Stimulated activated CD8-positive, alpha-beta memory T cell treated with anti-CD3 and anti-CD28 coated beads, Interleukin-15, amount 100 ng/mL, for 1 hour (primary cell): Measurements from ENCODE around the gene PACRG.

Source experiments
- DNase-seq: peaks from one replicate; pipeline ENCODE4 v3.0.0-alpha.2; 2020; ENCODE audit warnings: low read depth

PACRG gene

GRCh38 chr6:162864911-162865310 is 137.1 kb downstream of the PACRG start:
- no peak for DNase-seq

GRCh38 chr6:162866656-162867055 is 138.9 kb downstream of the PACRG start:
- DNase-seq = no peak

- no peak for DNase-seq
Measured at GRCh38 chr6:162868397-162868796, 140.6 kb downstream of the PACRG start.

- no peak for DNase-seq
Measured at GRCh38 chr6:162871966-162872365, 144.2 kb downstream of the PACRG start.

- no peak for DNase-seq
Measured at GRCh38 chr6:162873537-162873936, 145.8 kb downstream of the PACRG start.

- no peak for DNase-seq
Measured at GRCh38 chr6:162875070-162875469, 147.3 kb downstream of the PACRG start.

- no peak for DNase-seq
Measured at GRCh38 chr6:162882801-162883481, 155.2 kb downstream of the PACRG start.

GRCh38 chr6:162887981-162888689 is 160.4 kb downstream of the PACRG start:
- DNase-seq = no peak

- DNase-seq = no peak
Measured at GRCh38 chr6:162889303-162889702, 161.5 kb downstream of the PACRG start.

- no peak for DNase-seq
Measured at GRCh38 chr6:162898011-162898410, 170.2 kb downstream of the PACRG start.

- DNase-seq = no peak
Measured at GRCh38 chr6:162899148-162899547, 171.4 kb downstream of the PACRG start.

- no peak for DNase-seq
Measured at GRCh38 chr6:162900503-162900902, 172.7 kb downstream of the PACRG start.

GRCh38 chr6:162904069-162904663 is 176.4 kb downstream of the PACRG start:
- no peak for DNase-seq

- no peak for DNase-seq
Measured at GRCh38 chr6:162906479-162906878, 178.7 kb downstream of the PACRG start.

- DNase-seq = no peak
Measured at GRCh38 chr6:162907876-162908481, 180.2 kb downstream of the PACRG start.

- no peak for DNase-seq
Measured at GRCh38 chr6:162913206-162913605, 185.4 kb downstream of the PACRG start.

GRCh38 chr6:162917506-162917905 is 189.7 kb downstream of the PACRG start:
- DNase-seq = no peak

- no peak for DNase-seq
Measured at GRCh38 chr6:162921062-162921461, 193.3 kb downstream of the PACRG start.

GRCh38 chr6:162921510-162922040 is 193.8 kb downstream of the PACRG start:
- no peak for DNase-seq

GRCh38 chr6:162922563-162923166 is 194.9 kb downstream of the PACRG start:
- DNase-seq = no peak

GRCh38 chr6:162934844-162935243 is 207.1 kb downstream of the PACRG start:
- no peak for DNase-seq

GRCh38 chr6:162940426-162940825 is 212.7 kb downstream of the PACRG start:
- no peak for DNase-seq
